HG03108 (cell line): ENCODE measurements around the gene SGMS2.
"Not testable (repeated sequence)": the region's sequence is repeated elsewhere in the genome, so short reads cannot be mapped to it uniquely, and the experiment has no call there.

ENCODE experiments used
- ATAC-seq: cut with Tn5 transposase; IDR thresholded peaks from one replicate; pipeline ENCODE4 v1.9.1; 2021; ENCODE audit warnings: moderate library complexity; ENCODE audit not compliant: unreplicated experiment

The SGMS2 gene

DNA sequence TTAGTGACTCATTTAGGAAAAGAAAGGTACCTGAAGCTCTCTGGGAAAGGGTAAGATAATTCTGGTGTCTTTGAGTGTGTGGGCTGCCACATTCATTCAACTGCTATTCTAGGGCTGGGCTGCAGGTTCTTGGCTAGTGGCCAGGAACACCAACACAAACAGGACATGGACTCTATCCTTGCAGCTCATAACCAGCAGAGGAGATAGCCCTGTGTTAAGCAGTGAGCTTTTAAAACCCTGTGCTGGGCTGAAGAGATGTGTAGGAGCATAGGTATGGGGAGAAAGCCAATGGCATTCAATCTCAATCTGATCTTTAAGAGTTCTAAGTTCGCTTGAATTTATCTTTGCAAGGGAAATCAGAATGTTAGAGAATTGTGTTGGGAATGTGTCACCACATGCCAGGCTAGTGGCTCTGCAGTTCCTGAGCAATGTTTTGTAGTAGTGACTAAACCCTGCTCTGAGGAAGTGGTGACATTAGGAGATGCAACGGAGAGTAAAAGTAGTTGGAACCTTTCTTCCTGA lies 39.2 kb downstream of the SGMS2 start:
- ATAC-seq, result no peak

- no peak for ATAC-seq
Measured at GRCh38 chr4:107866726-107867125, 42.0 kb downstream of the SGMS2 start.

GRCh38 chr4:107870236-107870635 lies 45.5 kb downstream of the SGMS2 start:
- no peak for ATAC-seq

DNA sequence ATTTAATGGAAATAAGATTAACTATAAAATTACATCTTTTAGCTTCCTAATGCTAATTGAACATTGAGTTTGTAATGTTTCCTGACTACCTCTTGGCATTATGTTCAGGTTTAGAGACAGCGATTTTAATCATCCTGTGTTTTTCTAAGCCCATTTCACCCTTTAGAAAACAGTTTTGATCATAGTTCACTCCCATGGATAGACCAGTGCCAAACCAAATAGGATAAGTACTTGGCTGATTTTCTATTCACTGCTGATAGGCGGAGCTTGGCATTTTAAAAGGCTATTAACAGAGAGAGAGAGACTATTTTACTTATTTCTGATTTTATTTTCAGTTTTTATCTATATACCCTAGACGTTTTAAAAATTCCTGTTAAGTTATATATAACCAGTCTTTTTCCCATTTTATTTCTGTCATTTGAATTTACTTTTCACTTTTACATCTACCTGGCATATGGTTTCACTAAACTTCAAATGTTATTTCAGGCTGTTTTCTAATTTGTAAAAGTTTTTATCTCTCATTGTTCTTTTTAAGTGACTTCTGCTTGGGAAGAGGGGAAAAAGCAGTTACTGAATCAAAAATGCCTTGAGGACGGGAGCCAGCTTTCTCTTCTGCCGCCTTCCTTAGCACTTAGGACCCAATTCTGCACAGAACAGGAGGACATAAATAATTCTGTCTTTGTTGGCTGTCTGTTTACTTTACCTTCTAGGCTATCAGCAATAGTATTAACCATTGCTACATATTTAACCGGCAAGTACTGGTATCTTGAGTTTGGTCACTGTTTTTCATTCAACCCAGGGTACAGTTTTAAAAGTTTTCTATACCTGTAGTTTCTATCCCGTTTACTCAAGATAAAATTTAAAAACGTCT lies 46.4 kb downstream of the SGMS2 start:
- no peak for ATAC-seq

DNA sequence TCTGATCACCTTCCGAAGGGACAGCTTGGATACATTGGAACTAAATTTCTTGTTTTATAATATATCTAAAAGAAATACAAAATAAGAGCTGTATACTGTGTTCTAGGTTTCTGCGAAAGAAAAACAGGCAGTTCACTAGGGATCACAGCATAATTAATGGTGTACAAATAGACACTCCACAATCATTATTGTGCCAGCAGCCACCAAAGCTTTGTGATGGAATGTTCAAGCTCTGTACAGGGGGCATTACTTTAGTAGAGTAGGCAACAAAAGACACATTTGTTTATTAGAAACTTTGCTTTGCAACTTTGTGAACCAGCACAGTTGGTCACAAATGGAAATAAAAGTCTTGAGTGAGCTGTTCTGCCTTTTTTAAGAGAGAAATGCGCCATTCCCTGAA lies 49.3 kb downstream of the SGMS2 start:
- no peak for ATAC-seq

DNA sequence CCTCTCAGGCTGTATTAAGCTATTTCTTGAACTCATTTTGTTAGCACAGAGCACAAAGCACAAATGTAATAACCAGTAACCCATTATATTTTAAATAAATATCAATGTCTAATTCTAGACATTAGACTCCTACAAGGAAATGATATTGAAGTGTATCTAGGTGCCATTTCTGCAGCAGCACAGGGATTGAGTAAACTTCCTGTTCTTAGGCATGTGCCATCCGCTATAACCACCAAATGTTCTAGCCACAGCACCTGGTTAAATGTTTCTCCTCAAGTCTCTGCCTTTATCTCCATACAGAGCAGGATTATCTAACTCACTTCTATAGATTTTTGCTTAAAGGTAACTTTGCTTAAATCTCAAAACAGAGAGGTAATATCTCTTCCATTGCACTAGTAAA lies 51.4 kb downstream of the SGMS2 start:
- no peak for ATAC-seq

- no peak for ATAC-seq
Measured at GRCh38 chr4:107877361-107877760, 52.6 kb downstream of the SGMS2 start.

DNA sequence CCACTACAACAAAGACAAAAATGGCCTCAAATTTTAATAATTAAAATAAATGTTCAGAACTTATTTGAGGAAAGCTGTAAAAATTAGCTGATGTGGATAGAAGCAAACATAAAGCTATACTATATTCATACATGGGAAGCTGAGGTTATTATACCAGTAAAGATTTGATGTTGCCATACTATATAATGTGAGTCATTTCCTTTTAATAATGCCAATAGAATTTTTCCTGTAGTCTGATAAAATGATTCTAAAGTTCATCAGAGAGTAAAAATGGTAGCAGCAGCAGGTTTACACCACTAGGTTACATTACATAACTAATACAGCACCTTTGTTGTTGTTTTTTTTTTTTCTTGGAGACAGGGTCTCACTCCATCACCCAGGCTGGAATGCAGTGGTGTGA lies 61.1 kb downstream of the SGMS2 start:
- ATAC-seq, result no peak

- no peak for ATAC-seq
Measured at GRCh38 chr4:107888237-107888636, 63.5 kb downstream of the SGMS2 start.

DNA sequence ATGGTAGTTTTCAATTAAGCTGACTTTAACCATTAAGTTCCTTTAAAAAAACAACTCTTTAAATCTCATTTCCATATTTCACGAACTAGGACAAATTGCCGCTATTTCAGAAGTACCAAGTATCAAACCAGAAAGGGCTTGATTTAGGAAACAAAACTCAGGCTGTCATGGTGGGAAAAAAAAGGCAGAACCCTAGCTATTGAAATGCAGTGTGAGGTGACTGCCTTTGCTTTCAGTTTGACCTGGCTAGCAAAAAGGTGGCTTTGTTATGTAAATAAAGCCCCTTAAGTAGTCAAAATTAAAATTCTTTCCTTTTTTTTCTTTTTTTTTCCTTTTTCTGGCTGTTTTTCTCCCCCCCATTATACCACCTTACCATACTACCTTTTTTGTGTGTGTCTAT lies 66.0 kb downstream of the SGMS2 start:
- no peak for ATAC-seq

DNA sequence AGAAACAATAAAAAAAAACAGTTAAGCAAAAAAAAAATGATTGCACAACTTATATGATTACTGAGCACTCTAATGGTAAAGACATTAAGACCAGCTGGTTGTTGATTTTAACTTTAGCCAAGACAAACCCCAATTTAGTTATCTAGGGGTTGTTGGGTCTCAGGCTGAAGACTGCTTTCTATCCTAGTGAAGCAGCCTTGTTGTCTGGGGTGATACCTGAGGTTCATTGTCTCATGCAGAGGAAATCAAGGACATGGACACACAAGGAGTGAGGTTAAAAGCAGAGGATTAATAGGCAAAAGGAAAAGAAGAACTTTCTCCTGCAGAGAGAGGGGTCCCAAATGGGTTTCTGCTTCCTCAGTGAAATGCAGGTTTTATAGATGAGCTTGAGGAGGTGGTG lies 66.6 kb downstream of the SGMS2 start:
- no peak for ATAC-seq

DNA sequence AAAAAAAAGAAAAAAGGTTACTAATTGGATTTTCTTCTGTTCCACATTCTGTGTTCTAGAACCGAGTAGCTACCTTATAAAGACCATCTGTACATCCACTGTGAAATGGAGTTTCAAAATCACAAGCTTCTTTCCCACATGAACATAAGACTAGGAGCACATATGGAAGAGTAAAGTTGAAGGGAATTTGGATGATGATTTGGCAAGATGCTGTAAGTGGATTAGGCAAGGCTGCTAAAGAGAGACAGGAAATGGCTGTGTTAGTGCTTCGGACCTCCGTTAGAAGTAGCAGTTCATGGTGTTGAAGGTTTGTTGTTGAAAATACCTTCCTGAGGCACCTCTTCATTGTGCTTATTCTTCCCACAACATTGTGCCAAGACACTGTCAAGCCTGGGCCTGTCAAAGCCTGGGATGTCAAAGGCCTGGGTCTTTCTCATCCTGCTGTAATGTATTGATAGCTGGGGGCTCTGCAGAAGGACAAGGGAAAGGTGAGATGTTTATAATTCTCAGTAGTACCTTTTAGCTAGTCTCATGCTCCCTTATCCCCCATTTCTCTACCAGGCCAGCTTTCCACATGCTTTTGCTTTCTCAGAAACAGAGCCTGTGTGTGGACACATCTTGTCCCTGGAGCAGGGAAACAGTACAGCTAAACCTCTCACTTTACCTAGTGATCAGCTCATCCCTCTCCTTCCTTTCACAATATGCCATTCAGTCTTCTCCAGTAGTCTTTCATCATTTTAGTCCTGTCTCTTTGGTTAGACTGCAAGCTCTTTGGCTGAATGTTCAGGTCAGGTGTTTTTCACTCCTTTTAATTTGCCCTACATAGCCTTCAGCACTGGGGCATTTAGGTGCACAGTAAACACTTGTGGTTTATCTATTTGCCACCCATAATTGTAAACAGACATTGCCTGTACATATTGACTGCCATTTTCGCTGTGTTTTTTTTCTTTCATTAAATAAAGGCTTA lies 68.7 kb downstream of the SGMS2 start:
- ATAC-seq, result no peak

GRCh38 chr4:107894138-107894603 lies 69.4 kb downstream of the SGMS2 start:
- no peak for ATAC-seq

GRCh38 chr4:107896158-107896645 lies 71.5 kb downstream of the SGMS2 start:
- ATAC-seq, result peak; percentile 51

DNA sequence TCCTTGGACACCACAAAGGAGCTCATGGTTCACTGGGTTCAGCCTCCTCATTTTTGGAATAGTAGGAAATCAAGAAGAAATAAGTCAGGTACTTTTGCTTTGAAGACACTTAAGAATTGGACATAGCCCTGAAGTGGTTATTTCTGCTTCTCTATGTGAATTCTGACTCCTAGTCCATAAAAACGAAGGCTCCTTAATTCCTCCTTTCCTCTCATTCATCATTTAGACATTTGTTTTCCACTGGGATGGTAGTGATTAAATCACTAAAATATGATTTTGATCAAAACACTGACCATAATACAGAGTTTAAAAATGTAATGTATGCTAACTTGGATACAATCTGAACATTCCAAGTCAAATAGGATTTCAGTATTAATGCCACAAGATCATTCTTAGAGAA lies 71.9 kb downstream of the SGMS2 start:
- ATAC-seq, result no peak

DNA sequence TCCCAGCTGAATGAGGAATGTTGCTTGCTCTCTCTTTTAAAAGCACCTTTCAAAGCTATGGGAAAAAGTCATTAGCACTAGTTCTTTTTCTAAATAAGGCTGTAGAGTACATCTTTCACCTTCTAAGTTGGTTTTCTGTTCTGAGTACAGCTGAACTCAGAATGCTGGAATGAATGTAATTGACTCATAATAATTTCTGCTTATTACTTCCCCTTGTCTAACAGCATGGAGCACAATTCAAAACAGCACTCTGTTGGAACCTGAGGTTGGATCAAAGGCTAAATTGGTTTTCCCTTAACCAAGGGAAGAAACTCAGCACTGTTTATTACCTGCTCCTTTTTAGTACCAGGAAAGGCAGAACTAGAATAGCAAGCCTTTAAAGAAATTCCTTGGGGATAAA lies 73.1 kb downstream of the SGMS2 start:
- ATAC-seq, result no peak

DNA sequence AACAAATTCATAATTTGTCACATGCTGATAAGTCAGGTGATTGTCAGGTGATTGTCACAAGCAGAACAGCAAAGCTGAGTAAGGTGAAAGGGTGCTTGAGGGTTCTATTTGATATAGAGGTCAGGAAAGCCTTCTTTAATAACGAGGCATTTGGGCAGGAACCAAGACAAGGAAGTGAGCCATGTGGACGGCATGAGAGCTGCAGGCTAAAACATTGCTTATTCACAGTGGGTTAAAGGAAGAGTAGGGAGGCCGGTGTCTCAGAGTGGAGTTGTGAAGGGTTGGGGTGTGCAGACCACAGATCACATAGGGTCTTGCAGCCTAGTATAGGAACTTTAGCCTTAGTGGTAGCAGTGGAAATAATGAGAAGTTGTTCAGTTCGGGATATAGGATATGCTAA lies 75.3 kb downstream of the SGMS2 start:
- ATAC-seq, result no peak

DNA sequence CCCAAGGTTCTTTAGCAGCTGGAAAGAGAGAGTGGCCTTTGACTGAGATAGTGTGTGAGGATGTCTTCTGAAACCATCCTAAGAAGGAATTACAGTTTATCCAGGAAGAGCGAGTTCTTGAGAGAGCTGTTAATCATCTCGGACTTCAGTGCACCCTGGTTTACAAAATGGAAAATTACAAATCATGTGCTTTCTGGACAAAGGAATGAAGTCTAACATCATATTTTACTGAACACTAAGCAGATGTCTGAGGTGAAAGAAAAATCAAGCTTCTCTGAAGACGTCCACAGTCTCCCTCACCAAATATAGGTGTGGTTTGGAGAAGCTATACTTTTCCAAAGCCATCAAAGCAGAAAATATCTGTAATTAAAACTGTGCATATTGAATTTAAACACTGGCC lies 75.8 kb downstream of the SGMS2 start:
- no peak for ATAC-seq

GRCh38 chr4:107901213-107901934 lies 76.6 kb downstream of the SGMS2 start:
- ATAC-seq, result no peak

- peak; percentile 91 for ATAC-seq
Measured at GRCh38 chr4:107902715-107903114, 78.0 kb downstream of the SGMS2 start.

DNA sequence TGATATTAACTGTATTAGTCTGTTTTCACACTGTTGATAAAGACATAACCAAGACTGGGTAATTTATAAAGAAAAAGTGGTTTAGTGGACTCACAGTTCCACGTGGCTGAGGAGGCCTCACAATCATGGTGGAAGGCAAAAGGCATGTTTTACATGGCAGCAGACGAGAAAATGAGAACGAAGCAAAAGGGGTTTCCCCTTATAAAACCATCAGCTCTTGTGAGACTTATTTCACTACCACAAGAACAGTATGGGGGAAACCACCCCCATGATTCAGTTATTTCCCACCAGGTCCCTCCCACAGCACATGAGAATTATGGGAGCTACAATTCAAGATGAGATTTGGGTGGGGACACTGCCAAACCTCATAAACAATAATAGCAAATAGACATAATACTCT lies 80.3 kb downstream of the SGMS2 start:
- ATAC-seq, result not testable (repeated sequence)
